NCI-H524 treated with DMSO at 0.1 percent for 48 hours (cell line): Measurements from ENCODE around the gene GNA12.

Experiments used
- DNase-seq: peaks from one replicate; lab custom pipeline; 2025; lab: John Stamatoyannopoulos, UW

GNA12 gene

GRCh38 chr7:2817456-2817855 is 26.7 kb downstream of the GNA12 start:
- no peak for DNase-seq

GRCh38 chr7:2815875-2816245 is 28.2 kb downstream of the GNA12 start:
- no peak for DNase-seq

- no peak for DNase-seq
Measured at GRCh38 chr7:2814946-2815874, 28.9 kb downstream of the GNA12 start.

- DNase-seq: no peak
Measured at GRCh38 chr7:2814186-2814945, 29.7 kb downstream of the GNA12 start.

GRCh38 chr7:2813350-2814185 is 30.5 kb downstream of the GNA12 start:
- DNase-seq: no peak

- DNase-seq: no peak
Measured at GRCh38 chr7:2812831-2813230, 31.3 kb downstream of the GNA12 start.

GRCh38 chr7:2812114-2812487 is 32.0 kb downstream of the GNA12 start:
- DNase-seq: no peak

- DNase-seq: no peak
Measured at GRCh38 chr7:2811476-2812113, 32.5 kb downstream of the GNA12 start.

- no peak for DNase-seq
Measured at GRCh38 chr7:2810682-2811415, 33.3 kb downstream of the GNA12 start.

- no peak for DNase-seq
Measured at GRCh38 chr7:2809903-2810625, 34.0 kb downstream of the GNA12 start.

GRCh38 chr7:2808891-2809665 is 35.0 kb downstream of the GNA12 start:
- no peak for DNase-seq

GRCh38 chr7:2807845-2808772 is 36.0 kb downstream of the GNA12 start:
- DNase-seq: no peak

GRCh38 chr7:2807460-2807844 is 36.7 kb downstream of the GNA12 start:
- no peak for DNase-seq

- no peak for DNase-seq
Measured at GRCh38 chr7:2806571-2806970, 37.5 kb downstream of the GNA12 start.

GRCh38 chr7:2805213-2805944 is 38.7 kb downstream of the GNA12 start:
- no peak for DNase-seq

GRCh38 chr7:2804227-2804763 is 39.8 kb downstream of the GNA12 start:
- DNase-seq: no peak

GRCh38 chr7:2803755-2804154 is 40.4 kb downstream of the GNA12 start:
- DNase-seq: no peak

GRCh38 chr7:2803342-2803692 is 40.8 kb downstream of the GNA12 start:
- DNase-seq: no peak
